HG03060 (cell line): Measurements from ENCODE around the gene CYP3A4.
"Not testable (repeated sequence)": the region's sequence is repeated elsewhere in the genome, so short reads cannot be mapped to it uniquely, and the experiment has no call there.

ENCODE experiments used
- ATAC-seq: cut with Tn5 transposase; IDR thresholded peaks from one replicate; pipeline ENCODE4 v1.9.1; 2021; ENCODE audit warnings: low read depth, moderate number of reproducible peaks; ENCODE audit not compliant: unreplicated experiment

The CYP3A4 gene

GRCh38 chr7:99730238-99730810, 53.7 kb downstream of the CYP3A4 start:
- no peak for ATAC-seq

- no peak for ATAC-seq
Observed at GRCh38 chr7:99729486-99730237, 54.3 kb downstream of the CYP3A4 start.

- ATAC-seq = no peak
Observed at GRCh38 chr7:99728615-99729014, 55.4 kb downstream of the CYP3A4 start.

GRCh38 chr7:99723201-99723600, 60.8 kb downstream of the CYP3A4 start:
- not testable (repeated sequence) for ATAC-seq

GRCh38 chr7:99720800-99721595, 63.0 kb downstream of the CYP3A4 start:
- ATAC-seq = no peak

GRCh38 chr7:99719996-99720769, 63.8 kb downstream of the CYP3A4 start:
- ATAC-seq = no peak

GRCh38 chr7:99713995-99714570, 69.9 kb downstream of the CYP3A4 start:
- ATAC-seq = no peak

GRCh38 chr7:99709838-99710578, 74.0 kb downstream of the CYP3A4 start:
- no peak for ATAC-seq

GRCh38 chr7:99709260-99709659, 74.7 kb downstream of the CYP3A4 start:
- ATAC-seq = no peak

GRCh38 chr7:99707096-99707495, 76.9 kb downstream of the CYP3A4 start:
- no peak for ATAC-seq
